Measurements from ENCODE around the gene EYA2.

- TF ChIP-seq YY1 (IDR thresholded peaks at IDR 0.05; ENCODE audit: insufficient read depth, insufficient read length) (no peak), ZNF274 (IDR thresholded peaks at IDR 0.05; ENCODE audit: low read depth, low read length) (no peak)
Observed at GRCh38 chr20:47136782-47137181, 242.1 kb downstream of the EYA2 start.
